Measurements from ENCODE around the gene TSC22D3.
A peak's percentile ranks its signal among the peaks of the same experiment; 100 is the strongest.
"Not testable (repeated sequence)": the region's sequence is repeated elsewhere in the genome, so short reads cannot be mapped to it uniquely, and the experiment has no call there.

Gene TSC22D3

DNA sequence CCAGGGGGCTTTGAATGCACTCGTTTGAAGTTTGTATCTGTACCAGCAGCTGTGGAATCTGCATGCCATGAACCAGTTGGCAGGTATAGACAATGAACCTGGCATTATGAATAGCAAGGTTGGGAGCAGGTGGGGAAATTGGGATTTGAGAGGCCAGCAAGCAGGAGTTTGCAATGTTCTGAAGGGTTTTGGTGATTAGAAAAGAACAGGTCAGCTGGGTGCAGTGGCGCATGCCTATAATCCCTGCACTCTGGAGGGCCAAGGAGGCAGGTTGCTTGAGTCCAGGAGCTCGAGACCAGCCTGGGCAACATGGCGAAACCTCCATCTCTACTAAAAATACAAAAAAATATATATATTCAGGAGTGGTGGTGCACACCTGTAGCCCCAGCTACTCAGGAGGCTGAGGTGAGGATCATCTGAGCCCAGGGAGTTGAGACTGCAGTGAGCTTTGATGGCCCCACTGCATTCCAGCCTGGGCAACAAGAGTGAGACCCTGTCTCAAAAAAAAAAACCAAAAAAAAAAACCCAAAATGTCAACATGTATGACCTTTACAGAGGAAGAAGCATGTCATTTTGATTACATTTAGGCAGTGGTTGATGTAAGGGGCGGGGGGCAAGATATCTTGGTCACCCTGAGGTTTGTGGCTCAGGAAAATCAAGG lies 63.9 kb downstream of the TSC22D3 start:
- no peak for DNase-seq

DNA sequence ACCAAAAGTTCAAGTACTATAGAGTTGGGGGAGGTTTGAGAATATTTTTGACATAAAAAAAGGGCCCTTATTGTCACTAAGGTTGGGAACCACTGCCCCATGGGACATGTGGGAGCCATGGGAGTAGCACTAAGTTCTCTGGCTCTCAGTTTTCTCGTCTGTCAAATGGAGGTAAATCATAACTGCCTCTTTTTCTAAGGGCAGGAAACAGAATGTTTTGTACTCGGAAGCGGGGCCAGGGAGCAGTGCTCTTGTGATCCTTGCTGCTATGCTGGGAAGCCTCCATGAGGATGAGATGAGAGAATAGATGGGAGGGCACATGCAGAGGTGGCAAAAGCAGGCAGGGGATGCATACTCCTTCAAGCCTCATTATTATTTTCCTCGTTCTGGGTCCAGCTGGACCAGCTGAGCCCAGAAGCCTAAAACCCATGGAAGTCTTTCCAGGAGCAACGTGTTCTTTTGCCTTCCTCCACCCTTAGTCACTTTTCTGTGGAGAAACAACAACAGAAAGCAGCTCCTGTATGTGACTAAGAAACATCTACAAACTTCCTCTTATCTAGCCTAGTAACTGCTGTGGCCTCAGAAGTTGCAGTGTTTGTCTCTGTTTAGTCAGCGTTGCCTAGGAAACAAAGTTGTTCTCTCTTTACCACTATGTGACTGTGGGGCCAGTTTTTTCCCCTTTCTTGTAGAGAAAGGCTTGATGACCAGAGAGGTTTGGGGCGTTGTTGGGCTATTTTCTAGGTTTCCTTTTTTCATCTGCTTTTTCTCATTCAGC lies 64.8 kb downstream of the TSC22D3 start:
- DNase-seq: peak; percentile 68

DNA sequence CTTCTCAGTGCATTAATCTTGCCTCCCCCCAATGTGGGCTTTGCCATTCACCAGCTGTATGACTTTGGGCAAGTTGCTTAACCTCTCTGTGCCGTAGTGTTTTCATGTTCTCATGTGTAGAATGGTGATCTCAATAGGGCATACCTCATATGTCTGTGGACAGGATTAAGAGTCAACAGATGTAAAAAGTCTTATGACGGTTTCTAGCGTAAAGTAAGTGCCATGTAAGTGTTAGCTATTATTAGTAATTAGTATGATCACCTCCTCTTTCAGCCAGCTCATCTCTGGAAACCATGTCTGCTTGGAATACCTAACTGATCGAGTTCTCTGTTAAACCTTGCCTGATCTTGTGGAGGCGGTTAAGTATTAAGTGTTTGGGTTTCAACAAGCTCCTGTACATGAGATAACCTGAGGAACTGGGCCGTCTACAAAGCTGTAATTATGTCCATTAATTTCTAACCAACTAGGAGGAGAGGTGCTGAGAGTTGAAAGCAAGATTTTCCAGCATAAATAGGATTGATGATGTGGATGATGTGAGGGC lies 66.3 kb downstream of the TSC22D3 start:
- no peak for DNase-seq

DNA sequence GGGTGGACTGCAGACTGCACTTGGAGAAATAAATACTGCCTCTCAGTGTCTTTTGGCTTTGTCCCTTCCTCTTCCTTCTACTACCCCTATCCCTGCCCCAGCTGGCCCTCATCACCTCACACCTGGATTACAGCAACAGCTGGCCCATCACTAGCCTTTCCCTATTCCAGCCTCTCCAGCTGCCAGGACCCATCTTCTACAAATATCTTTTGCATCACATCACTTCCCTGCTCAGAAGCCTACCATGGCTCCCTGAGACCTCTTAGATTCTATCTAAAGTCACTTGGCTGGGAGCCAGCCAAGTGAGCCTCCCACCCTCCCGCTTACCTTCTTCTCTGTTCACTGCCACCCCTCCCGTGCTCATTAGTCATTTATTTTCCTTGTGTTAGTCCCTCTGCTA lies 66.8 kb downstream of the TSC22D3 start:
- no peak for DNase-seq

DNA sequence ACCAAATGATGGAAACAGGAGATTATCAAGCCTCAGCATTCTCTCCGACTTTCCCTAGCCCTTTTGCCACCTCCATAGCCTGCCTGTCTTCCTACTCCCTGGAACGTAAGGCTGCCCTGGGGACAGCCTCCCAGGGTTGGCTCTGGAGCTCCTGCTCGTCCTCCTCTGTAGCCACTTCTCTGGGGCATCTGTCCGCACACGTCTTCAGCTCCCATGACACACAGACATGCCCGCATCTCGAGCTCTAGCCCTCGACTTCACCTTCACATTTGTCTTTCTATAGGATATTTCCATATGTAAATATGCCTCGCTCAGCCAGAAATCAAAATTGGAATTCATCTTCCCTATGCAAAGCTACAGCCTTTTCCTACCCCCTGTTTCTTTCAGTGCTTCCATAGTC lies 67.7 kb downstream of the TSC22D3 start:
- no peak for DNase-seq

DNA sequence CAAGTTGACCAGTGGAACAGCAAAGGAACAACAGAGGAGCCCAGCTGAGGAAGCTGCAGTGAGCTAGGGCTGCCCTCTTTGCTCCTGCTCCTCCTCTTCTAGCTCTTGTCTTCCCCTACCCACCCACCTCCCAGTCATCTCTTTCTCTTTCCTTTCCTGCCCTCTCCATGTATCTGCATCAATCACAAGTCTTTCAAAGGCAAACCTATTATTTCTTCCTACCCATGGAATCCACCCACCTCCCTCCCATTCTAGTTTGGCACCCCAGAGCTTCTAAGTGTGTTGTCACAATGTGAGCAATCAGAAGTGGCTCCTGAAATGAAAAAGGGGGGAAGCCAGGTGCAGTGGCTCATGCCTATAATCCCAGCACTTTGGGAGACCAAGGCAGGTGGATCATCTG lies 69.3 kb downstream of the TSC22D3 start:
- DNase-seq: no peak

DNA sequence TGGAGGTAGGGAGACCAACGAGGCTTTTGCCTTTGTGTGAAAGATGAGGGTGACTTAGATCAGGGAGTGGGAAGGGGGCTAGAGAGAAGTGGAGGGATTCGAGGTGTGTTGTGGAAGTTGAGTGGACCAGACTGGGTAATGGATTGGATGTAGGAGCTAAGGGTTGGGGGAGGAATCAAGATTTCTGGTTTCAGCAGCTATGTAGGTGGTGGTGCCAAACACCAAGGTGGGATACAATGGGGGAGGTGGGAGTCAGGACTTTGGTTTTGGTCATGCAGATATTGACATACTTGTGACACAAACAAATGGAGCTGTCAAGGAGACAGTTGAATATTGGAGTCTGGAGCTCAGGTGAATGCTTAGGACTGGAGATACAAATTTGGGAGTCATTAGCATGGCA lies 71.0 kb downstream of the TSC22D3 start:
- no peak for DNase-seq

DNA sequence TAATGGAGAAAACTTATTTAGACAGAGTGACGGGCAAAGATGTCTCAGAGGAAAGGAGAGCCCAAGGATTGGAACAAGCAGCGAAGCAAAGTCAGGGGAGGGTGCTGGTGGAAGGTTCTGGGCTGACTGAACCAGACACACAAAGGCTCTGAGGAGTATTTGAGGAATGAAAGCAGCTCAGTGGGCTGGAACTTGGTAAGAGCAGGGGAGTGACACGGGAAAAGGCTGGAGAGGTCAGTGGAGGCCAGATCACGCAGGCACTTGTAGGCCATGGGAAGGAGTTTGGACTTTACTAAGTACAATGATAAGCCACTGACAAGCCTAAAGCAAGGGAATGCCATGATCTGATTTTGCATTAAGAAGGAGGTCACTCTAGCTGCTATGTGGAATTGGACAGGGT lies 71.4 kb downstream of the TSC22D3 start:
- no peak for DNase-seq

DNA sequence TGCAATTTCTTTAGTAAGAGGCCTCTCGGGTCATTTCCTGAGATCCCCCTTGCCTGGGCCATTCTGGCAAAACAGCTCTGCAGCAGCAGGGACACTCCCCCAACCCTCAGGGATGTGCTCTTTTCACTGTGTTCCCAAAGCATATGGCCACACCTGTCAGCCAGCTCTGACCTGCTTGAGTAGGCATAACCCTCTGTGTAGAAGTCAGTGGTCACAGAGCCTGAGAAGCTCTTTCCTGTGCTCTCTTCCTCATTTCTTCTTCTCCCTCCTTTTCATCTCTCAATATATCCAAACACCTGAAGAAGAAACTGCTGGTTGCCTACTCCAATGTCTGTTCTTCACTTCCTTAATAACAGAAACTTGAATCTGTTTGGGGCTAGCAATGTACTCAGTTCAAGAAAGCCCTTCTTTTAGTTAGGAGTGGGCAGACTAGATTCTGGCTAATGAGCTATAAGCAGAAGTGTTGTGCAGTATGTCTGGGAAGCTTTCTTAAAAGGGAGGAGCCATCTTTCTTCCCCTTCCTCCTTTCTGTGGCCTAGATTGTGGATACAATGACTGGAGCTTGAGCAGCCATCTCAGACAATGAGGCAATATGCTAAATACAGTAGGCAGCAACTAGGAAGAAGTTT lies 74.0 kb downstream of the TSC22D3 start:
- DNase-seq: no peak

DNA sequence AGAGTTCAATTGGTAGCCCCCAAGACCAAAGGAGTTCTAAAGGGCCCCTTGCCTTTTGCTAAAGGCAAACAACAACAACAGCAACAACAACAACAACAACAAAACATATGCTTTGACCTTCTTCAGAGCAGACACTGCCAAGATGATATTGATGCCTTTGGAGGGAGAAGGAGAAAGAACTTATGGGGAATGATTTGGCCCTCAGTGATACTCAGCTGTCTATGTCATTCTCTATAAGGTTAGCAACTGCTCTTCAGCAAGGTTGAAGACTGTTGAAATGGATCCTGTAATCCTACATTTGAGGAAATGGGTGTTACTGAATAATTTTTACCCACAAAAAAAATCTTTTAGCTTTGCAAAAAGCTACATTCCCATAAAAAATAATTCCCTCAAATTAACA lies 74.8 kb downstream of the TSC22D3 start:
- DNase-seq: no peak

DNA sequence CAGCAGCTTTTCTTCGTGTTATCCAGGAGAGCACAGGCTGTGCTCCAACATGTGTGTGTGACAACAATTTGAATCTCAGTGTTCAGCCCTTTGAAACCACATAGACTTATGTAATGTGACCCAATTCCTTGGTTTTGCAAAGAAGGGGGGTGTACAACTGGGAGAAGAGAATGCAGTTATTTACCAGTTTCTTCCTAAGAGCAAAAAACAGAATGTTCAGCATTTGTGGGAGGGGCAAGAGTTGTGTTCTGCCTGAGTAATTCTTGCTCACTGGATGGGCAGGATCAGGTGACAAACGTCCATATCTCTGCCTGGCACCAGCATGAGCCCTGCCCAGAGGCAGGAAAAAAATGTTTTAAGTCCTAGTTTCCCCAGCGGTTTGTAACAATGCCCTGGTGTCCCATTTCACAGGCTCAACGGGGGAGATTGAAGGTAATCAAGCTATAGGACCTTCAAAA lies 75.2 kb downstream of the TSC22D3 start:
- no peak for DNase-seq

DNA sequence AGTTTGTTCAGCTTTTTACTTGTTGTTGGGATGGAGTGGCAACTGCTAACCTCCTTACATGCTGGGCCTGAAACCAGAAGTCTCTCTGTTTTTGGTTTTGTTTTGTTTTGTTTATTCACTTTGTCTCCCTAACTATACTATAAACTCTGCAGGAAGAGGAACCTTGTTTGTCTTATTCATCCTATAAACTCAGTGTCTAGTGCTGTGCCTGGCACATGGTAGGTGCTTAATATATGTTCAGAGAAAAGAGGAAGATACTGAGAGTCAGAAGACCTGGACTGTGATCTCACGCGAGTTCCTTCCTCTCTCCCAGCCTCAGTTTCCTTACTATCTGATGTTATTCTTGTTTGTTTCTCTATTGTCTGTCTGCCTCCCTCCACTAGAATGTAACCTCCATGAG lies 76.0 kb downstream of the TSC22D3 start:
- no peak for DNase-seq

DNA sequence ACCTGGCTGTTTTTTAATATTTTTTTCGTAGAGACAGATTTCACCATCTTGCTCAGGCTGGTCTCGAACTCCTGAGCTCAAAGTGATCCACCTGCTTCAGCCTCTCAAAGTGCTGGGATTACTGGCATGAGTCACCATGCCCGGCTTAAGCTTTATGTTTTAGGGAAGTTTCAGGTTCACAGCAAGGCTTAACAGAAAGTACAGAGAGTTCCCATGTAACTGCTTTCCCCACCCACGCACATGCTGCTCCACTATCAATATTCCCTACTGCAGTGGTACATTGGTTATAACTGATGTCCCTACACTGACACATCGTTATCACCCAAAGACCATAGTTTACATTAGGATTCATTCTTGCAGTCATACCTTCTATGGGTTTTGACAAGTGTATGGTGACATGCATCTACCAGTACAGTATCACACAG lies 84.6 kb downstream of the TSC22D3 start:
- no peak for DNase-seq

DNA sequence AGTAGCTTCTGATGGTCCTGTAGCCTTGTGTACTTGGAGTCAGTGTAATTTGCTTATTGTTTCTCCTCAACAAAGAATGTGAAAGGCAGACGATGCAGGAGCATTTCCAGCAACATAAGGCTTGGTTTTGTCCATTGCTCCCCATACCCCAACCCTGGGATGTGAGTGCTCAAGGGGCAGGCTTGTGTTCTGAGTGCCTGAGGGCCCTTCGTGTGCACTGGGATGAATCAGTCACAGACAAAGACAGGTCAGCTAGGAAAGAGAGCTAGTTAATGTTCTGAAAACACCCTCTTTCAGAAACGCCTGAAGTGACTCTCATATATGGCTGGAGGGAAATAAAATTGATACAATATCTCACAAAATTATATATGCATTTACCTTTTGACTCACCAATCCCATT lies 88.1 kb downstream of the TSC22D3 start:
- DNase-seq: no peak

DNA sequence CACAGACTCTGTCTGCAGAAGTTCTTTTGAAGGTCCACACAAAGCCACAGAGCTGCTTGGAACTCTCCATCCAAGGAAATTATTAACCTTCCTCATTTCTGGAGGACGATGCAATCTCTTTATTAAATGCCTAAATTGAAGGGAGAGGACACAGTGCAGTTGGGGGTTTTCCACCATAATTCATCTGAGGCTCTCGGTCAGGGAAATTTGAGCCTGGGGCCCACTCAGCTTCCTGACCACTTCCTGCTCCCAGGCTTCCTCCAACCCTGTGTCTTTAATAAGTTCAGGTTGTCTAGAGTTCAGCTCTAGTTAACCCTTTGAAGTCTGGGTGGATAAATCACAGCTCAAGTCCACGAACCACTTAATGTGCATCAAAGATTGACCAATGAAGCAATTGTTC lies 88.8 kb downstream of the TSC22D3 start:
- no peak for DNase-seq

DNA sequence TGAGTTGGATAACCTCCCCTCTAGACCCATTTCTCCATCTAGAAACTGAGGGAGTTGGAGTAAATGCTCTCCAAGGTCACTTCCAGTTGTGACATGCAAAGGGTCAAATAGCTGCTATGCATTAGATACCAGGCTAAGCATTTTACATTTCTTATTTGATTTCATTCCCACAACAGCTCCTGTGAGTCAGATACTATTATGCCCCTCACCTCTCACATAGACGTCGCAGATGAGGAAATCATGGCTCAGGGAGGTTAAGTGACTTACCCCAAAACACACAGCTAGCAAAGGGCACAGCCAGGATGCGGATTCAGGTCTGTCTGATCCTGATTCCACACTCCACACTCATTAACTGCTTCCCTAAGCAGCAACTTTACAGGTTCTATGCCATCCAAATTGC lies 89.6 kb downstream of the TSC22D3 start:
- no peak for DNase-seq

DNA sequence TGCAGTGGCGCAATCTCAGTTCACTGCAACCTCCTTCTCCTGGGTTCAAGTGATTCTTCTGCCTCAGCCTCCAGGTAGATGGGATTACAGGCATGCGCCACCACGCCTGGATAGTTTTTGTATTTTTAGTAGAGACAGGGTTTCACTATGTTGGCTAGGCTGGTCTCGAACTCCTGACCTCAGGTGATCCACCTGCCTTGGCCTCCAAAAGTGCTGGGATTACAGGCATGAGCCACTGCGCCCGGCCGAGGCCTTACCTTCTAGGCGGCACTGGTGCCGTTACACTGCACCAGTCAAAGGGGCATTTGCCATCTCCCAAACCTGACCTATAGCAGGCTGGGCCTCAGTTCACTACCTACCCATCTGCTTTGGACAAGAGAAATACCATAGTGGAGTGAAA lies 90.0 kb downstream of the TSC22D3 start:
- DNase-seq: not testable (repeated sequence)

DNA sequence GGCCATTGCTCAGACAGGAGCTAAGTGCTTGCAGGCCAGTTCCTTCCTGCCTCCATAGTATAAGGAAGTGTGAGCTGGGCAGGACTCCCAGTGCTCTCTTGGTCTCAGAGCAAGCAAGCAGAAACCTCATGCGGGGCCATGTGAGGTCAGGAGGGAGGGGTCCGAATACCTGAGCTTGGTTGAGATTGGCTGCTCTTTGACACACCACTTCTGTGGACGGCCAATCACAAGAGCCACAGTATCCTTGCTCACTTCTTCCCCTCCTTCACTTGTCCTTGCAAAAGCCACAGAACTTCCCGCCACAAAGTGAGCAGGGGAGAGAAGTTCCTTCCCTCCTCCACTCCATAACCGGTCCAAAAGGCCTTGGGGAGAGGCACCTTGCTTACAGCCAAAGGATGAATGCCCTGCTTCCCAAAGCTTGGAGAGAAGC lies 90.6 kb downstream of the TSC22D3 start:
- no peak for DNase-seq

DNA sequence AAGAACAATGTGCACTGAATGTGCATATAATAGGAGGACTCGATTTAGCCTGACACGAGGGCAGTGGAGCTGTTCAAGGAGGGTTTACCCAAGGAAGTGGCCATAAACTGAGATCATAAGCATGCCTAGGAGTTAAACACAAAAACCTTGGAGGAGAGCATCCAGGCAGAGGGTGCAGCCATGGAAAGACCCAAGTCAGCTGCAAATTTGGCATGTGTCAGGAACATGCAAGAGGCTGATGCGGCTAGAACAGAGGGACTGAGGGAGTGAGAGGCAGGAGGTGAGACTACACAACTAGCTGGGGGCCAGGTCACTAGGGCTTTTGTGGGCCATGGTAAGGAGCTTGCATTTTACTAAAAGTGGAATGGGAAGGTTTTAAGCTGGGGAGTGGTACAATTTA lies 91.7 kb downstream of the TSC22D3 start:
- no peak for DNase-seq

DNA sequence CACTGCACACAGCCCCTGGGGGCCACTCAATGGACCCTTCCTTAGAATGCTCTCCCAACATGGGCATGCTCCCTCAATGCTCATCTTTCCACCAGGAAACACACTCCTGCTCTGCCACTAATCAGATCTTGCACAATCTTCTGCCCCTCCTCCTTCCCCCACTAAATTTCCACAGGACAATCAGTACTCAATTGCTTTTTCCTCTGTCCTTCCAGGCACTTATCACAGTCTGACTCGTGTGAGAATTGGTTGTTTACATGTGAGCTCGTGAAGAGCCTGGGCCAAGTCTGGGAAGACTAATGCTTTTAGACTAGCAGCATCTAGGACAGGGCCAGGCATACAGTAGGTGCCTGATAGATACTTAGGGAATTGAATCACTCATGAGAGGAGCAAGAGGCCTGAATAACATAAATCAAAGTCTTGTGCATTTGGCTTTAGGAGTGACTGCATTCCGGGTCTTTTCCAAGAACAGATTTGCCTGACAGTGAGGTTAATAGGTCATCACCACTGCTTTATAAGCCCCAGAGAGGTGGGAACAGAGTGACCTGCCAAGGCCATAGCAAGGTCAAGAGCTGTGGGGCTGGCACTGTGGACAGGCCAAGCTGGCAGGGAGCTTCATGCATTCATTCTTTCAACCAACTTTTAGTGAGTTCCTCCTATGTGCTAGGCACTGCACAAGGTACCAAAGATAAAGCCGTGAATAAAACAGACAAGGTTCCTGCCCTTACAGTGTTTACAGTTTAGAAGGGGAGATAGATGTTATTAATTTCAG lies 92.3 kb downstream of the TSC22D3 start:
- DNase-seq: no peak

DNA sequence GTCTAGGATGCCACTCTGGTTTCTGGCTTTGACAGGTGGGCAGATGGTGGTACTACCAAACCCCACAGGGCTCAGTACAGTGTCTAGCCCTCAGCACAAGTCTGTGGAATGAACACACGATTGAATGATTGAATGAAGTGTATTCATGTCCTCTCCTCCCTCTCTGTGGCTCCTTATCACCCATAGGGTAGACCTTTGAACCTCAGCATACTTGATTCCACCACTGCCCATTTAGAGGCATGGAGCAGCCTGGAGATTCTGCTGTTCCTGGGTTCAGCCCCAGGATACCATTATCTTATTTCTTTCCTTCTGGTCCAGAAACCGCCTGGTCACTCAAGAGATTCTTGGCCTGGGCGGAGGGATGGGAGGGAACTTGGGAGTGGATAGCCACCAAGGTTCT lies 93.3 kb downstream of the TSC22D3 start:
- no peak for DNase-seq

DNA sequence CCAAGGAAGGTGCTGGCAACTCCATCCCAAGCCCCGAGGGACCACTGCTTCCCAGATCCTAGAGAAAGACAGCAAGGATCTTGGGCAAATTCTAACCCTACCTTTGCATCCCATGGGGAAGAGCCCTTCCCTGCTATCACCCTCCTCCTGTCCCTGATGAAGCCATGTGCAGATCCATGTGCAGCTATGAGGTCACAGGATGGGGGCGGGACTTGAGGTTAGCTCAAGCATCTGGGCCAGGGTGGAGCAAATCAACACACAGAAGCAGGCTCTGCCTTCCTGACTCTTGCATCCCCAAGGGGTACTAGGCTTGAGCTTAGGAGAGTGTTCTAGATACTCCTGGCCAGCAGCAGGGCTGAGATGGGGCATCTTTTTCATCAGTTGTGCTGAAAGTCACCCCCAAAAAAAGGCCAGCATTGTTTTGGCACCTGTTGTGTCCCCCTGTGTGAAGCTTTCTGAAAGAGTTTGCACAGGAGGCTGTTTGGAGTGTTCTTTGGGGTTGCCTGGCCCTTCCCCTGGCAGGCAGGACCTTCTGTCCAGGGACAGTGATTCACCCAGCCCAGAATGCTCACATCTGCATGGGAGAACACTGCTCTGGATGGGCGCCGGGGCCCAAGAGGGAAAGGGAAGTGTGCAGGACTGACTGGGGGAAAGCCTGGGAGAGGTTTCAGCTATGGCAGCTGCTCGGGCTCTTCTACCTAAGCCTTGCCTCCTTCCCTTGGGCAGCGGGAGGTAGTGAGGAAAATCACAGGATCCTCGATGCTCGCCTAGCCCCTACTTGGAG lies 96.4 kb downstream of the TSC22D3 start:
- peak; percentile 2 for DNase-seq

Data from amniotic stem cell (primary cell).